C4-2B (cell line): ENCODE results near the gene MAML3.

Experiments used
- ZFX ChIP-seq: fragments of 450-650 bp; IDR thresholded peaks from 2 replicates; pipeline ENCODE4 v1.6.1; 2017
- TF ChIP-seq, protein P1 (sequence below): fragments of 450-650 bp; conservative IDR thresholded peaks from 2 replicates; pipeline ENCODE4 v1.5.1; 2017; ENCODE audit warnings: mild to moderate bottlenecking

DNA sequence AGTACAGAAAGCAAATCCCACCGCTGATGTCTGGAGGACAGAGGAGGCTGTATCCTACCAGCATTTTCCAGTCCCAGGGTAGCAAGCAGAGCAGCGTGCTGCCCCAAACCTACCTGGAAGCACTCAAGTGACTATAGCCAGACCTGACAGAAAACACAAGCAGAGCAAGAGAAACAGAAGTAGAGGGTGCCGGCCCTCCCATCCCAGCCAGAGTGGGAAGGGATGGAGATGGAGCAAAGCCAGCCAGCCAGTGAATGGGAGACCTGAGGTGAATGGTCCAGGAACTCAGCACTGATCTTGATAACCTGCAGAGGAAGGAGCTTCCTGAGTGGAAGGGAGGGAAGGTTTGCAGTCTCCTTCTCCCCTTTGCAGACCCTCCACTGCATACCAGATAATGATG, 185.2 kb downstream of the MAML3 start:
- TF ChIP-seq, protein P1, sequence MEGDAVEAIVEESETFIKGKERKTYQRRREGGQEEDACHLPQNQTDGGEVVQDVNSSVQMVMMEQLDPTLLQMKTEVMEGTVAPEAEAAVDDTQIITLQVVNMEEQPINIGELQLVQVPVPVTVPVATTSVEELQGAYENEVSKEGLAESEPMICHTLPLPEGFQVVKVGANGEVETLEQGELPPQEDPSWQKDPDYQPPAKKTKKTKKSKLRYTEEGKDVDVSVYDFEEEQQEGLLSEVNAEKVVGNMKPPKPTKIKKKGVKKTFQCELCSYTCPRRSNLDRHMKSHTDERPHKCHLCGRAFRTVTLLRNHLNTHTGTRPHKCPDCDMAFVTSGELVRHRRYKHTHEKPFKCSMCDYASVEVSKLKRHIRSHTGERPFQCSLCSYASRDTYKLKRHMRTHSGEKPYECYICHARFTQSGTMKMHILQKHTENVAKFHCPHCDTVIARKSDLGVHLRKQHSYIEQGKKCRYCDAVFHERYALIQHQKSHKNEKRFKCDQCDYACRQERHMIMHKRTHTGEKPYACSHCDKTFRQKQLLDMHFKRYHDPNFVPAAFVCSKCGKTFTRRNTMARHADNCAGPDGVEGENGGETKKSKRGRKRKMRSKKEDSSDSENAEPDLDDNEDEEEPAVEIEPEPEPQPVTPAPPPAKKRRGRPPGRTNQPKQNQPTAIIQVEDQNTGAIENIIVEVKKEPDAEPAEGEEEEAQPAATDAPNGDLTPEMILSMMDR, result no peak
- no peak for TF ChIP-seq ZFX
